GM21717 (cell line): ENCODE measurements around the gene RAB11FIP5.
"Not testable (repeated sequence)": the region's sequence is repeated elsewhere in the genome, so short reads cannot be mapped to it uniquely, and the experiment has no call there.

ENCODE experiments used
- ATAC-seq: cut with Tn5 transposase; IDR thresholded peaks from one replicate; pipeline ENCODE4 v1.9.1; 2021; ENCODE audit warnings: mild to moderate bottlenecking, moderate library complexity; ENCODE audit not compliant: unreplicated experiment

The RAB11FIP5 gene

GRCh38 chr2:73111073-73112025, 1.4 kb downstream of the RAB11FIP5 start:
- no peak for ATAC-seq

DNA sequence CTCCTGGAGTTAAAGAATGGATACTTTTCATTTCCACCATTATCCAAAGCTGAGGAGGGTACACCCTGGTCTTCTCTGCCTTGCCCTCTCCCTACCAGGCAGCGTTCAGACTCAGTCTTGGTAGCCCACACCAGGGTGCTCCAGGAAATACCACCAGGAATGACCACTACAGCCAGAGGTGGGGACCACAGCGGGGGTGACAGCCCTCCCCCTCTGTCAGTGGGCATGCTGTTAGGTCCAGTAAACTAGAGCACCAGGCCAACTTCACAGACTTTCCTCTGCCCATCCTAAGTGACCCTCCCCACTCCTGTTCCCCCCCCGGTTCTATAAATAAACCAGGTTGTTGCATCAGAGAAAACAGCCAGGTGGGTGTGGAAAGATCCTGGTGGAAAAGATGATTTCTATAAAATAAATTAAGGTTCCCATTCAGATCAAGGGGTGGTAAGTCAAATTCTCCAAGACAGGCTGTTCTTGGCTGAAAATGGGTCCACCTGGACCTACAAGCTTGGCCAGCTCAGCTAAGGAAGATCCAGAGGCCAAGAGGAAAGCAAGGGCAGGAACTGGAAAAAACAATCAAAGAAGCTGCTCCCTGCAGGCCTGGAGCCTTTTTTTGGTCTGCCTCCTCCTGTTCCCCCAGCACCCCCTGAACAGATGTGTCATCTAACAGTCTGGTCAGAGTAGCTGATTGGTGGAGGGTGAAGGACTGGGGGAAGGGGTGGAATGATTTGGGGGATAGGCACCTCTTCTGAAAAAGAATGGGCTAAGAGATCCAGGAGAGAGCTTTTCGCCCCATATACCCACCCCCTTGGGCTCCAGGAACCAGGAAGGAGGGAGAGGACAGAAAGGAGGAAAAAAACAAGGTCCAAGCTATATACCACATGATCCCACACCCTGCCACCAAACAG, 2.3 kb downstream of the RAB11FIP5 start:
- no peak for ATAC-seq

- ATAC-seq = no peak
These were observed 3.1 kb downstream of the RAB11FIP5 start for GRCh38 chr2:73109431-73110167.

DNA sequence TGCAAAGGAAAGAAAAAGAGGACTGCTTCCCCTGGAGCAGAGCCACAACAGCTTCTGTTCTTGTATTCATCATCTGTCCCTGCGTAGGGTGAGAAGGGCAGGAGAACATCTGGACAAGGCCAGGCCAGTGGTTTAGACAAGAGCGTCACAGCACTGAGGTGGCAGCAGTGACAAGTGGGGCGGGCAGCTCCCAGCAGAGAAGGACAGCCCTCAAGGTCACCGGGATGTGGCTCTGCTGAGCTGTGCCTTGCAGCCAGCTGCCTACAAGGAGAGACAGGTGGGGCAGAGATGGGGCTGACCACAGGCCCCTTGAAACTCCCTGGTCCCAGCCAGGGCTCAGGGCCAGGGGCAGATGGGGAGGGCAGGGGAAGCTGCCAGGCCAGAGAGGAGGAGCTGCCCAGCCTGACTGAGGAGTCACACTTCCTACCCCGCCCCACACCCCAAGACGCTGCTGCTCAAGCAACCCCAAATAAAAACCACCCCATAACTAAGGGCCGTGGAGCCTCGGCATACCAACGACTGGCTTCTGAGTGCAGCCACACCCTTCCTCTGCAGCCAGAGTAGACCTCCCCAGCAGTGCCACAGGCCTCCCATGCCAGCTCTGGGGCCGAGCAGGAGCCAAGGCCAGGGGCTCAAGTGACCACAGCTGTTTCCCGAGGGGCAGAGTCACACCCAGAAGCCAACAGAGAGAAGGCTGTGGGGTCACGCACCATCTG, 5.4 kb downstream of the RAB11FIP5 start:
- ATAC-seq = no peak

DNA sequence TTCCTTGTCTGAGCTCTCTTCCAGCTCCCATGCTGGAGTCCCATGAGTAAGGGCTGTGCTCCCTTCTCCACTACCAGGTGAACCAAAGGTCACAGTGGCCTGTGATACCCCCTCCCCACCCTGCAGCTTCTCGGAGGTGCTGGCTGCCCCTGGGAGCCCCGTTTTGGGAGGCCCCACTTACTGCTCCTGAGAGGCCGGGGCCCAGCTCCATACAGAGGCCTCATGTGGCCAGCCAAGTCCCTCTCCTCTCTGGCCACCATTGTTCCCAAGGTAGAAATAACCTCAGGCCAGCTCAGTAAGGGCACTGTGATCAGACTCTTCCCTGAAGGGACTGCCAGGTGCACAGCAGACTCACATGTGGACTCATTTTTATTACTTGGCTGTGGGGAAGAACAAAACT, 6.0 kb downstream of the RAB11FIP5 start:
- ATAC-seq = no peak

DNA sequence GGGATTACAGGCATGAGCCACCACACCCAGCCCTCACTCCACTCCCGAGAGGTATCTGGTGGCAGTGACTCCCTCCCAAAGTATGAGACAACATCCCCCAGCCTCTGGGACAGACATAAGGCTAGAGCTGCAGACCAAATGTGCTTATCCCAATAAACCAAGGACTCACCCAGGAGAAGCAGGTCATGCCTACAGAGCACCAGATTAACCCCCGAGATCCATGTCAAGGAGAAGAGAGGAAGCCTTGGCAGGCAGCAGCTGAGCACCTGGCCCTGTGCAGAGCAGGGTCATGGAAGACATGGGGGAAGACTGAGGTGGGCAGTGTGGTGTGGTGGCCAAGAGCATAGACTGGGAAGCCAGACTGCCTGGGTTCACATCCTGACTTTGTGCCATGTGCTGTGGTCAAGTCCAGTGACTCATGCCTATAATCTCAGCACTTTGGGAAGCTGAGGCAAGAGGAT, 7.2 kb downstream of the RAB11FIP5 start:
- no peak for ATAC-seq

GRCh38 chr2:73104933-73105332, 7.8 kb downstream of the RAB11FIP5 start:
- ATAC-seq = no peak

DNA sequence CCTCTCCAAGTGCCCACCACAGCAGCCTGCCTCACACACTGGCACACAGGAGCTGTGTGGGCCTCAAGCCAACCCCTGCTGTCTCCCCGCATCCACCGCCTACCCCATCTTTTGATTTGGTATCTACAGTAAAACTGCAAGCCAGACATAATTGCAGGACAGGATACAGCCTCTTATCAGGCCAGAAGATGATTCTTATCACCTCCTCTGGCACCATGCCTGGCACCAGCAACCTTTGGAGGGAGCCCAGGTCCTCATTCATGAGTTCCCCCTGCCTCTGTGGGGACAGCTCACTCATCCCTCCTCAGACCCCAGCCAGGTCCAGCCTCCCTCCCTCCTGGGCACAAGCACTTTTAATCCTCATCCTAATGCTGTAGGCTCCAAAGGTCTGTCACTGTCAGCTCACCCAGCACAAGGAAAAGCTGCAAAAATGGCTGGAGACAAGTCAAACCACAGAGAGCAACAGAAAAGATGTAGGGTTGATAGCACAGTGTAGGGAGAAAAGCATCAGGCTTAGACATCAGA, 9.7 kb downstream of the RAB11FIP5 start:
- no peak for ATAC-seq

DNA sequence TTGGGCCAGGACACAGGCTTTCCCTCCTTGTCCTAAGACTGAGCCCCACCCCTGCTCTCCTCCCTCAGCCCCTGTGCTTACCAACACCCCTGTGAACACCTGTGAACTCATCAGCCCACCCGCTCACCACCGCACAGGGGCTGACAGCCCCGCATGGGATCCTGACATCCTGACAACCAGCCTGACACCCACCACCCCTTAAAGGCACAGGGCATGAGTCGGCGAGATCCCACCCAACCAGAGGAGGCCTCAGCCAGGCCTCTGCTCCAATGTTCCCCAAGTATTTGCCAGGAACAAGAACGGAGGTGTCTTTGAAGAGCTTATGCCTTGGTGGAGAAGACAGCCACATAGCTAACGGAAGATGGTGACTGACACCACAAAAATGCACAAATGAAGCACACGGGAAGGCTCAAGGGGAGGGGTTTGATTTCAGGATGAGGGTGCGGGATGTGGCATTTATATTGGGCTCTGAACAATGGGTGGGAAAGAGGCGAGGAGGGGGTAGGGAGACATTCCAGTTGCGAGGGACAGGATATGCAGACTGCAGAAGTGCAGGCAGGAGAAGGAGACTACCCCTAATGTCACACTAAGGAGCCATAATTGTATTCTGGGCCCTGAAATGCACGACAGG, 11.0 kb downstream of the RAB11FIP5 start:
- no peak for ATAC-seq

GRCh38 chr2:73100956-73101355, 11.8 kb downstream of the RAB11FIP5 start:
- no peak for ATAC-seq

DNA sequence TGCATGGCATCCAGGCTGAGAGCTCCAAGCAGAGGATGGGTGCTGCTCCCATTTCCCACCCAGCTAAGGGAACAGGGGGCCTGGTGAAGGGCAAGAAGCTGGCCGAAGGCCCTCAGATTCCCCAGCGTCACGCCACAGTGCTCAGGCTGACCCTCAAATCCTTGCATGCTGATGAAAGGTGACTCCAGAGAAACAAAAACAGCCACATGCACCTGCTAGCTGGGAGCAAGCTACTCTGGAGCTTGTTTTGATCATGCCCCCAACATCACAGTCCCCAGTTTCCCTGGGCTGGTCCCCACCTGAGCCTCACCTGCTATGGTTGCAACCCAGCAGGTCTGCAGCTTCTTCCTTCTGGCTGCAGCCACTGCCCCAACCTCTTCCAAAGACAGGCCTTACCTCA, 13.3 kb downstream of the RAB11FIP5 start:
- ATAC-seq = no peak

DNA sequence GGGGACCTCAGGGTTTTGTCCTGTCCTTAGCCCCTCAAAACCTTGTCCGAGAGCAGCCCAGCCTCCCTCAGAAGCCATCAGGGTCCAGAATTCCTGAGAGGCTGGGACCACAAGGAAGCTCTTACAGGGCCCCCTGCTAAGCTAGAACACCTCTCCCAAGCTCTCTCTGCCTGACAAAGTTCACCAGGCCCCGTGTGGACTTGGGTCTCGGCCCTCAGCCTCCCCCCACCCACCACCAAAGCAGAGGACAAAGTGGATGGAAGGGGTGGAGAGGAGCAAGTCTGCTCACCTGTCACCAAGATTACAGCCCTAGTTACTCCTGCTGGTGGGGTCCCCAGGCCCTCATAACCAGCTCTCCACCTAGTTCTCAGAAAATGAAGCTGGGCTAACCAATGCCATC, 16.8 kb downstream of the RAB11FIP5 start:
- ATAC-seq = no peak

- not testable (repeated sequence) for ATAC-seq
These were observed 19.0 kb downstream of the RAB11FIP5 start for GRCh38 chr2:73093601-73094218.

DNA sequence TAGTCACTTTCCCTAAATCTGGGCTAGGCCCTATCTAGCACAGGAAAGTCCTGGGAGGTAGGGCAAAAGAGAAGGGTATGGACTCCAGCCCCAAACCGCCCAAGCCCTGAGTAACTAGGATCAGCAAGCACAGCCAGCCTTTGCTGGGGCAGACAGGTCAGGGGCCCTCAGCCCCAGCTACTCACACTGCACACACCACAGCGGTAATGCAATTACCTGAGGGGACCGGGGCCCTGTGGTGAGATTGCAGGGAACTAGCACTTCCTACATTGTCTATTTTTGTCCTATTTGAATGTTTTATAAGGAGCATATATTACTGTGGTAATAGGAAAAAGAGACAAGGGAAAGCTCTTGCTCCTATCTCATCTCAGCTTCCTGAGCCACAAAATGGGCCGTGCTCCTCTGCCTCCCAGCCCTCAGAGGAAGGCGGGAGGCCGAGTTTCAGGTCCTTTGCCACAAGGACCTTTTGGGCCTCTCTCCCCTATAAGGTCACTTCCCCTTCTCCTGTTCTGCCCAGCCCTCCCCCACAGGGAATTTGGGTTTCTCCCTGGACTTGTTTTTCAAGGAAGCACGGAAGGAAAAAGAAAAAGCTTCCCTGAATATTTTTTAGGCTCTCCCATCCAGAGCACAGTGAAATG, 20.5 kb downstream of the RAB11FIP5 start:
- no peak for ATAC-seq

GRCh38 chr2:73091696-73092095, 21.1 kb downstream of the RAB11FIP5 start:
- ATAC-seq = no peak

DNA sequence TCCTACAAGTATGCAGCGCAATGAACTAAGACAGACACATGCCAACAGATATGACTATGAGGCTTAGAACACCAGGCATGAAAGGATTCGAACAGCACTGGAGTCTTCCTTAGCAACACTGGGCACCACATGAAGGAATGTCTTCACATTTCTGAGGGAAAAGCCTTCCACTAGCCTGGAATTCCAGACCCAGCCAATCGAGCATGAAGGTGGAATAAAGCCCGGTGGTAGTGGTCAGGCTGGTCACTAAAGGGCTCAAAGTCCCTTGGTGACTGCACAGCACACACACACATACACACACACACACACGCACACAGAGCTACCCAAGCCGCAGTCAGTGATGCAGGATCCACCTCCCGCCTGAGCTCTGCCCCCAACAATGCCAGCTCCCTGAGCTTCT, 21.6 kb downstream of the RAB11FIP5 start:
- no peak for ATAC-seq

DNA sequence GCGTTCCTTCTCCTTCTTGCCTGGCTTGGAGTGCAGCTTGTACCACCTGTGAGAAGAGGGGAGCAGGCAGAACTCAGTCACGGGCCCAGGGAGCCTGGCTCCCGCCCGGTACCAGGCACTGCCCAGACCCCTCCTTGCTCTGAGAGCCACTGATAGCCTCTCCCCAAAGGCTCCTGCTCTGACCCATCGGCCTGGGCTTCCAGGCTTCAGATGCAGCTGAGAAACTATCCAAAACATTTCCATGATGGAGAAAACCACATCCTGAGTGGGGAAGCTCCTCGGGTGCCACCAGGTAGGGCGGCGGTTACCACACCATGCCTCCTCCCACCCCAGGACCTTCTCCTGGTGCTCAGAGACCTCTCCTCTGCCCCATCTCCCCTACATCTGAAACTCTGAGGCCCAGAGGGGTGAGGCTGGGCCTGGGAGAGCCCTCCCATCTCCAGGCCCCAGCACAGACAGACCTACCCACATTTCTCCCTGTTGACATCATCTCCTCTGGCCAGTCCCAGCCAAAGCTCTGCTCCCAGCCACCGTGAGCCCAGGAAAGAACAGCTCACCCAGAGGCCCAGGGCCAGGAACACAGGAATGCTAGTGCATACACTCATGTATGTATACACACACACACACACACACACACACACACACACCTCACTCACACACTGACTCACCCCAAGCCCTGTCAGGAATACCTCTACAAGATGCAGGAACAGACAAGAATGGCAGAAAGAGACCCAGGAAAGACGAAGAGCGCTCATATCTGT, 23.3 kb downstream of the RAB11FIP5 start:
- ATAC-seq = no peak

GRCh38 chr2:73088703-73089102, 24.0 kb downstream of the RAB11FIP5 start:
- ATAC-seq = no peak
